Muscle layer of duodenum (tissue), 2 donors: ENCODE results near the gene C17orf75.

Source experiments
- H3K27ac ChIP-seq: one replicate; pipeline ENCODE4 v1.7.0; 2013; ENCODE audit warnings: mild to moderate bottlenecking, low read length
- H3K27me3 ChIP-seq: one replicate; pipeline ENCODE4 v1.7.0; 2013; ENCODE audit warnings: low read depth, mild to moderate bottlenecking, control low read depth, low read length
- H3K36me3 ChIP-seq, 2 donors: one replicate each; pipeline ENCODE4 v1.7.0; 2013; ENCODE audit warnings: low read length in 2 of 2, control low read depth in 1 of 2, mild to moderate bottlenecking in 1 of 2; ENCODE audit not compliant: insufficient read depth in 2 of 2, control insufficient read depth in 1 of 2
- H3K4me1 ChIP-seq, 2 donors: one replicate each; pipeline ENCODE4 v1.7.0; 2013; ENCODE audit warnings: low read length in 2 of 2, mild to moderate bottlenecking in 2 of 2, control low read depth in 1 of 2, moderate library complexity in 1 of 2; ENCODE audit not compliant: insufficient read depth in 2 of 2, control insufficient read depth in 1 of 2
- H3K4me3 ChIP-seq, 2 donors: one replicate each; pipeline ENCODE4 v1.7.0; 2013; ENCODE audit warnings: low read length in 2 of 2, low read depth in 1 of 2, mild to moderate bottlenecking in 1 of 2
- H3K9me3 ChIP-seq, 2 donors: one replicate each; pipeline ENCODE4 v1.7.0; 2013; ENCODE audit warnings: low read length in 2 of 2, control low read depth in 1 of 2, mild to moderate bottlenecking in 1 of 2; ENCODE audit not compliant: control insufficient read depth in 1 of 2
- donor health status: healthy.

Gene C17orf75

GRCh38 chr17:32299580-32300164, 42.3 kb downstream of the C17orf75 start:
- Histone ChIP-seq H3K4me1 (no peaks in the 10 kb centered on the region), H3K27me3 (no peaks in the 10 kb centered on the region), H3K4me3 (no peak overlapping the region), H3K36me3 (no peaks in the 10 kb centered on the region), H3K27ac (no peak overlapping the region), H3K9me3 (no peaks in the 10 kb centered on the region)

DNA sequence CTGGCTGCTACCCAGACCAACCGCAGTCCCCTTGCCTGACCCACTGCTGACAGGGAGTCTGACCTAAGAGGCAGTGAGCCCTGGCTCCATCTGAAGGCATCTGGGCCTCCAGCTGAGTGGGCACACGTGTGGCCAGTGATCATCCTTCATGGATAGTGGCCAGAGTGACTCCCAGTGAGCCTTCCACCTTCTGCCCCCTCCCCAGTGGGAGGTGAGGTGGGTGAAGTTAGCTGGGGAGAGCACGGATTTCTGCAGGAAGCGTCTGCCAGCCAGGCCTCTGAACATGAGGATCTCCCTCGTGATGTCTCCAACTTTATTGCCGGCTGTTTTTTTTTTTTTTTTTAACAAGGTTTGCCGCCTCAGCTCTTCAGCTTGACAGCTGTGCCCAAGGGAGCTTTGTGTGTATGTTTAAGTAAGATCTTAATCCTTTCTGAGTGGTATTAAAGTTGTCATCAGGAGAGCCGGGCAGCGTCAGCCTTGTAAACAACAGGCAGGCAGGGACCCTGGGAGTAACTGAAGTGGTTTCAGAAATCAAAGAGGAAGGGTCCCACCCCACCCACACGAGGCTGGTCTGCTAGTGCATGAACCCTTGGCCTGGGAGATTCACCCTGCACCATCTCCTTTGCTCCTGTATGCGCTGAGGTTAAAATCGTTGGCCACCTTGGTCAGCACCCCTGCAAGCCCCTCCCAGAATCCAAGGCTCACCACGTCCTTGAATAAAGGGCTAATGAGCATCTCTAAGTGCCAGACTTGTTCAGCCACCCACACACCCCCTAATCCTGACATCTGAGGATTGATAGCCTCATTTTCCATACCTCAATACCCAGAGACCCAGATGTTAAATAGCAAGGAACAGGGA, 43.0 kb downstream of the C17orf75 start:
- H3K36me3 ChIP-seq: no peaks in the 10 kb centered on the region
- H3K9me3 ChIP-seq: no peaks in the 10 kb centered on the region
- H3K4me3 ChIP-seq: no peak overlapping the region
- no peaks in the 10 kb centered on the region for H3K27me3 ChIP-seq
- H3K27ac ChIP-seq: no peak overlapping the region
- no peaks in the 10 kb centered on the region for H3K4me1 ChIP-seq

- no peak overlapping the region for H3K27ac ChIP-seq
Measured at GRCh38 chr17:32298298-32298697, 43.7 kb downstream of the C17orf75 start.

DNA sequence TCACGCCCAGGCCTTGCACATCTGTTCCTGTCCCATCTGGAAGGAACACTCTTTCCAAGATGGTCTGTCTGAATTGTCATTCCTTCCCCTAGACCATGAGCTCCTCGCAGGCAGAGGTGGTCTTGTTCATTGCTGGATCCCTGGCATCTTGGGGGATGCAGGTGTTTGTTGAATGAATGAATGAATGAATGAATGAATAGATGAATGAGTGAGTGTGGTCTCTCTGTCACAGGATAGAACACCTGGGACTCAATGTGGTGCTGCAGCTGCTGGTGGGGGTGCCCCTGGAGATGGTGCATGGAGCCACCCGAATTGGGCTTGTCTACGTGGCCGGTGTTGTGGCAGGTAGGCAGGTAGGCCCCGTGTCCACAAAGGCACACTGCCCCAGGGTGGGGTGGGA, 44.1 kb downstream of the C17orf75 start:
- H3K4me1 ChIP-seq: no peaks in the 10 kb centered on the region
- H3K36me3 ChIP-seq: no peaks in the 10 kb centered on the region
- no peak overlapping the region for H3K27ac ChIP-seq
- no peak overlapping the region for H3K4me3 ChIP-seq
- no peaks in the 10 kb centered on the region for H3K9me3 ChIP-seq
- no peaks in the 10 kb centered on the region for H3K27me3 ChIP-seq

More at GRCh38 chr17:32298298-32298697, 43.7 kb downstream of the C17orf75 start:
- Histone ChIP-seq H3K4me1 (no peaks in the 10 kb centered on the region), H3K4me3 (no peak overlapping the region), H3K36me3 (no peaks in the 10 kb centered on the region), H3K9me3 (no peaks in the 10 kb centered on the region), H3K27me3 (no peaks in the 10 kb centered on the region)

DNA sequence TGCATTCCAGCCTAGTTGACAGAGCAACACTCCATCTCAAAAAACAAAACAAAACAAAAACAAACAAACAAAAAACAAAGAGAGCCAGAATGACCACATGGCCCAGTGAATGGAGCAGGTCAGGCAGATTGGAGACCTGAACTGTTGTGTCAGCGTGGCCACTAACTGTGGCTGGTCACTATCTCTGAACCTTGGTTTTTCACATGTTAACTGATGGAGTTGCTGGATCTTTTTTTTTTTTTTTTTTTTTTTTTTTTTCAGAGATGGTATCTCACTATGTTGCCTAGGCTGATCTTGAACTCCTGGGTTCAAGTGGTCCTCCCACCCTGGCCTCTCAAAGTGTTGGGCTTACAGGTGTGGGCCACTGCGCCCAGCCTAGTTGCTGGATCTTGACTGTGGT, 44.5 kb downstream of the C17orf75 start:
- H3K27ac ChIP-seq: no peak overlapping the region
- H3K9me3 ChIP-seq: no peaks in the 10 kb centered on the region
- H3K36me3 ChIP-seq: no peaks in the 10 kb centered on the region
- no peak overlapping the region for H3K4me3 ChIP-seq
- H3K27me3 ChIP-seq: no peaks in the 10 kb centered on the region
- H3K4me1 ChIP-seq: no peaks in the 10 kb centered on the region

GRCh38 chr17:32292094-32292493, 49.9 kb downstream of the C17orf75 start:
- no peaks in the 10 kb centered on the region for H3K36me3 ChIP-seq
- no peaks in the 10 kb centered on the region for H3K27me3 ChIP-seq
- H3K4me1 ChIP-seq: no peaks in the 10 kb centered on the region
- H3K4me3 ChIP-seq: no peak overlapping the region
- no peaks in the 10 kb centered on the region for H3K9me3 ChIP-seq
- H3K27ac ChIP-seq: no peak overlapping the region

- no peaks in the 10 kb centered on the region for H3K4me1 ChIP-seq
- H3K27ac ChIP-seq: no peak overlapping the region
- no peaks in the 10 kb centered on the region for H3K36me3 ChIP-seq
- no peak overlapping the region for H3K4me3 ChIP-seq
- H3K27me3 ChIP-seq: peaks cover 3% of the 10 kb centered on the region
- H3K9me3 ChIP-seq: no peaks in the 10 kb centered on the region
Measured at GRCh38 chr17:32289471-32290070, 52.4 kb downstream of the C17orf75 start.

DNA sequence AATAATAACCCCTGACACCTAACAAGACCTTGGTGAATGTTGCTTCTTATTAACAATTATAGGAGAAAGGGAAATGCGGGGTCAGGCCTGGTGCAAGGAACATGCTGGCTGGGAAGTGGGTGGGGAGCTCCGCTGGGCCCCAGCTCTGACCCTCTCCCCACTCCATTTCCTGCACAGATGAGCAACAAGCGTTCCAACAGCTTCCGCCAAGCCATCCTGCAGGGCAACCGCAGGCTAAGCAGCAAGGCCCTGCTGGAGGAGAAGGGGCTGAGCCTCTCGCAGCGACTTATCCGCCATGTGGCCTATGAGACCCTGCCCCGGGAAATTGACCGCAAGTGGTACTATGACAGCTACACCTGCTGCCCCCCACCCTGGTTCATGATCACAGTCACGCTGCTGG, 53.4 kb downstream of the C17orf75 start:
- H3K36me3 ChIP-seq: no peaks in the 10 kb centered on the region
- no peak overlapping the region for H3K4me3 ChIP-seq
- H3K4me1 ChIP-seq: no peaks in the 10 kb centered on the region
- no peak overlapping the region for H3K27ac ChIP-seq
- H3K27me3 ChIP-seq: peaks cover 3% of the 10 kb centered on the region
- H3K9me3 ChIP-seq: no peaks in the 10 kb centered on the region

GRCh38 chr17:32287804-32288511, 54.0 kb downstream of the C17orf75 start:
- Histone ChIP-seq H3K4me3 (no peak overlapping the region), H3K27ac (no peak overlapping the region), H3K27me3 (peaks cover 3% of the 10 kb centered on the region), H3K4me1 (no peaks in the 10 kb centered on the region), H3K9me3 (no peaks in the 10 kb centered on the region), H3K36me3 (no peaks in the 10 kb centered on the region)

GRCh38 chr17:32286518-32286900, 55.5 kb downstream of the C17orf75 start:
- H3K9me3 ChIP-seq: no peaks in the 10 kb centered on the region
- H3K4me1 ChIP-seq: no peaks in the 10 kb centered on the region
- peaks cover 3% of the 10 kb centered on the region for H3K27me3 ChIP-seq
- no peaks in the 10 kb centered on the region for H3K36me3 ChIP-seq
- H3K4me3 ChIP-seq: no peak overlapping the region
- no peak overlapping the region for H3K27ac ChIP-seq
